HG03378 (cell line): ENCODE data around the gene TNNI3.
A peak's percentile ranks its signal among the peaks of the same experiment; 100 is the strongest.

ENCODE experiments used
- ATAC-seq: cut with Tn5 transposase; IDR thresholded peaks from one replicate; pipeline ENCODE4 v1.9.1; 2021; ENCODE audit warnings: mild to moderate bottlenecking, moderate library complexity; ENCODE audit not compliant: unreplicated experiment

Gene TNNI3

GRCh38 chr19:55147545-55148251 is 9.8 kb downstream of the TNNI3 start:
- ATAC-seq, result no peak

GRCh38 chr19:55146705-55147273 is 10.7 kb downstream of the TNNI3 start:
- no peak for ATAC-seq

GRCh38 chr19:55146078-55146704 is 11.3 kb downstream of the TNNI3 start:
- ATAC-seq, result no peak

- ATAC-seq, result no peak
These were observed 12.3 kb downstream of the TNNI3 start for GRCh38 chr19:55145232-55145631.

GRCh38 chr19:55141696-55142095 is 15.8 kb downstream of the TNNI3 start:
- no peak for ATAC-seq

- ATAC-seq, result no peak
These were observed 19.6 kb downstream of the TNNI3 start for GRCh38 chr19:55137915-55138314.

GRCh38 chr19:55136399-55137102 is 21.0 kb downstream of the TNNI3 start:
- no peak for ATAC-seq

GRCh38 chr19:55134736-55135135 is 22.8 kb downstream of the TNNI3 start:
- ATAC-seq, result no peak

GRCh38 chr19:55133639-55134444 is 23.7 kb downstream of the TNNI3 start:
- no peak for ATAC-seq

GRCh38 chr19:55132453-55133129 is 24.9 kb downstream of the TNNI3 start:
- no peak for ATAC-seq

GRCh38 chr19:55131421-55131820 is 26.1 kb downstream of the TNNI3 start:
- no peak for ATAC-seq

- no peak for ATAC-seq
These were observed 38.5 kb downstream of the TNNI3 start for GRCh38 chr19:55119053-55119452.

- ATAC-seq, result no peak
These were observed 39.0 kb downstream of the TNNI3 start for GRCh38 chr19:55118401-55118991.

GRCh38 chr19:55117663-55118391 is 39.7 kb downstream of the TNNI3 start:
- ATAC-seq, result peak; percentile 80

- ATAC-seq, result no peak
These were observed 40.5 kb downstream of the TNNI3 start, which contains the start of gene PPP1R12C for GRCh38 chr19:55116859-55117662. TSS of gene PPP1R12C (minus strand) at chr19:55117637. CDS start at chr19:55117543, 94 bp downstream.

GRCh38 chr19:55116232-55116858 is 41.2 kb downstream of the TNNI3 start:
- ATAC-seq, result no peak

- no peak for ATAC-seq
These were observed 42.0 kb downstream of the TNNI3 start for GRCh38 chr19:55115446-55116065.
